ENCODE data around the gene HERC2. TPM values are rescaled to one million over a fixed set of nuclear protein-coding genes. Genes with fewer than 3 reads are reported as not detected.
"Not testable (repeated sequence)": the region's sequence is repeated elsewhere in the genome, so short reads cannot be mapped to it uniquely, and the experiment has no call there.

Gene HERC2
- total RNA-seq, result 10 to 100 TPM; 65.1 to 69.8 TPM

GRCh38 chr15:28322129-28322588, at the start of gene HERC2:
Gene HERC2, minus strand, starts transcription at chr15:28322179. Its CDS starts 746 bp downstream, at chr15:28321433.
- H3K36me3 ChIP-seq; H3K27ac ChIP-seq; intact Hi-C loops (cut with DNase I); H3K27me3 ChIP-seq (replicated peaks; ENCODE audit: insufficient read depth); DNase-seq (ENCODE audit: low spot score); H3K9me3 ChIP-seq; H3K4me1 ChIP-seq (replicated peaks): not testable (repeated sequence)
- H3K4me3 ChIP-seq, result peak within 1 kb of the TSS; percentile 19 to 21
- no CpG with 5 or more reads among the region's 52 CpGs for WGBS

- H3K4me1 ChIP-seq (replicated peaks); intact Hi-C loops (cut with DNase I); H3K27ac ChIP-seq; H3K9me3 ChIP-seq; H3K27me3 ChIP-seq (replicated peaks; ENCODE audit: insufficient read depth); DNase-seq (ENCODE audit: low spot score); H3K36me3 ChIP-seq; H3K4me3 ChIP-seq: not testable (repeated sequence)
- no CpG with 5 or more reads among the region's 17 CpGs for WGBS
Measured at GRCh38 chr15:28365502-28365901, 43.5 kb upstream of the HERC2 start.

GRCh38 chr15:28357984-28358383, 36.0 kb upstream of the HERC2 start, which contains the start of gene GOLGA6L24:
Gene GOLGA6L24, minus strand, starts transcription at chr15:28358084. Its CDS starts 61 bp downstream, at chr15:28358023.
- H3K36me3 ChIP-seq; H3K27ac ChIP-seq; H3K4me1 ChIP-seq (replicated peaks); intact Hi-C loops (cut with DNase I); DNase-seq (ENCODE audit: low spot score); H3K9me3 ChIP-seq; H3K27me3 ChIP-seq (replicated peaks; ENCODE audit: insufficient read depth); H3K4me3 ChIP-seq: not testable (repeated sequence)
- WGBS, result no CpG with 5 or more reads among the region's 7 CpGs

GRCh38 chr15:28321358-28322078, 461 bp downstream of the HERC2 start:
- H3K36me3 ChIP-seq; H3K27ac ChIP-seq; intact Hi-C loops (cut with DNase I); H3K9me3 ChIP-seq; H3K27me3 ChIP-seq (replicated peaks; ENCODE audit: insufficient read depth); DNase-seq (ENCODE audit: low spot score); H3K4me1 ChIP-seq (replicated peaks): not testable (repeated sequence)
- 0% methylated on average over 14 of the region's 39 CpGs for WGBS
- peak overlapping the region; percentile 19 to 21 for H3K4me3 ChIP-seq

GRCh38 chr15:28319725-28320124, 2.3 kb downstream of the HERC2 start:
- H3K4me1 ChIP-seq (replicated peaks); intact Hi-C loops (cut with DNase I); H3K9me3 ChIP-seq; H3K4me3 ChIP-seq; DNase-seq (ENCODE audit: low spot score); H3K27me3 ChIP-seq (replicated peaks; ENCODE audit: insufficient read depth); H3K27ac ChIP-seq; H3K36me3 ChIP-seq: not testable (repeated sequence)
- WGBS, result 86% methylated on average over 1 of the region's 1 CpG

- H3K27me3 ChIP-seq (replicated peaks; ENCODE audit: insufficient read depth); H3K9me3 ChIP-seq; H3K27ac ChIP-seq; DNase-seq (ENCODE audit: low spot score); H3K4me3 ChIP-seq; H3K36me3 ChIP-seq; intact Hi-C loops (cut with DNase I); H3K4me1 ChIP-seq (replicated peaks): not testable (repeated sequence)
- WGBS, result no CpG with 5 or more reads among the region's 3 CpGs
Measured at GRCh38 chr15:28318828-28319227, 3.2 kb downstream of the HERC2 start.

GRCh38 chr15:28318122-28318521, 3.9 kb downstream of the HERC2 start:
- DNase-seq (ENCODE audit: low spot score); intact Hi-C loops (cut with DNase I); H3K27ac ChIP-seq; H3K4me3 ChIP-seq; H3K9me3 ChIP-seq; H3K4me1 ChIP-seq (replicated peaks); H3K36me3 ChIP-seq; H3K27me3 ChIP-seq (replicated peaks; ENCODE audit: insufficient read depth): not testable (repeated sequence)
- 89% methylated on average over 12 of the region's 13 CpGs for WGBS

GRCh38 chr15:28316958-28317357, 5.0 kb downstream of the HERC2 start:
- intact Hi-C loops (cut with DNase I), result not testable (repeated sequence)
- 93% methylated on average over 7 of the region's 7 CpGs for WGBS

GRCh38 chr15:28310454-28310853, 11.5 kb downstream of the HERC2 start:
- H3K27ac ChIP-seq; H3K4me1 ChIP-seq (replicated peaks); H3K27me3 ChIP-seq (replicated peaks; ENCODE audit: insufficient read depth); H3K36me3 ChIP-seq; intact Hi-C loops (cut with DNase I); H3K9me3 ChIP-seq; H3K4me3 ChIP-seq; DNase-seq (ENCODE audit: low spot score): not testable (repeated sequence)
- 88% methylated on average over 9 of the region's 11 CpGs for WGBS

More at GRCh38 chr15:28316958-28317357, 5.0 kb downstream of the HERC2 start:
- H3K4me3 ChIP-seq; H3K4me1 ChIP-seq (replicated peaks); H3K27me3 ChIP-seq (replicated peaks; ENCODE audit: insufficient read depth); H3K36me3 ChIP-seq; H3K27ac ChIP-seq; DNase-seq (ENCODE audit: low spot score); H3K9me3 ChIP-seq: not testable (repeated sequence)

- intact Hi-C loops (cut with DNase I); H3K4me1 ChIP-seq (replicated peaks); H3K27ac ChIP-seq; DNase-seq (ENCODE audit: low spot score); H3K4me3 ChIP-seq; H3K9me3 ChIP-seq; H3K36me3 ChIP-seq; H3K27me3 ChIP-seq (replicated peaks; ENCODE audit: insufficient read depth): not testable (repeated sequence)
- over 99% methylated on average over 5 of the region's 5 CpGs for WGBS
Measured at GRCh38 chr15:28308718-28309117, 13.3 kb downstream of the HERC2 start.

GRCh38 chr15:28305700-28306099, 16.3 kb downstream of the HERC2 start:
- 92% methylated on average over 2 of the region's 2 CpGs for WGBS
- H3K27ac ChIP-seq; intact Hi-C loops (cut with DNase I); H3K36me3 ChIP-seq; H3K9me3 ChIP-seq; H3K27me3 ChIP-seq (replicated peaks; ENCODE audit: insufficient read depth); DNase-seq (ENCODE audit: low spot score); H3K4me3 ChIP-seq; H3K4me1 ChIP-seq (replicated peaks): not testable (repeated sequence)

GRCh38 chr15:28297434-28297833, 24.5 kb downstream of the HERC2 start:
- H3K4me3 ChIP-seq; H3K27me3 ChIP-seq (replicated peaks; ENCODE audit: insufficient read depth); H3K27ac ChIP-seq; H3K9me3 ChIP-seq; DNase-seq (ENCODE audit: low spot score); H3K36me3 ChIP-seq; H3K4me1 ChIP-seq (replicated peaks); intact Hi-C loops (cut with DNase I): not testable (repeated sequence)
- 95% methylated on average over 3 of the region's 3 CpGs for WGBS

- not testable (repeated sequence) for H3K27me3 ChIP-seq (replicated peaks; ENCODE audit: insufficient read depth)
Measured at GRCh38 chr15:28296814-28297213, 25.2 kb downstream of the HERC2 start.

More at GRCh38 chr15:28296814-28297213, 25.2 kb downstream of the HERC2 start:
- H3K4me1 ChIP-seq (replicated peaks); intact Hi-C loops (cut with DNase I); H3K36me3 ChIP-seq; H3K9me3 ChIP-seq; H3K27ac ChIP-seq; H3K4me3 ChIP-seq; DNase-seq (ENCODE audit: low spot score): not testable (repeated sequence)
- 96% methylated on average over 3 of the region's 4 CpGs for WGBS
